GM21367 (cell line): Measurements from ENCODE around the gene CFHR4.
"Not testable (repeated sequence)": the region's sequence is repeated elsewhere in the genome, so short reads cannot be mapped to it uniquely, and the experiment has no call there.

Experiments used
- ATAC-seq: cut with Tn5 transposase; IDR thresholded peaks from one replicate; pipeline ENCODE4 v1.9.1; 2021; ENCODE audit not compliant: unreplicated experiment

Gene CFHR4

GRCh38 chr1:196887515-196888239, at the start of gene CFHR4:
Gene CFHR4, plus strand, starts transcription at chr1:196888052. Its CDS starts 99 bp downstream, at chr1:196888151.
- peak; percentile 67 for ATAC-seq

DNA sequence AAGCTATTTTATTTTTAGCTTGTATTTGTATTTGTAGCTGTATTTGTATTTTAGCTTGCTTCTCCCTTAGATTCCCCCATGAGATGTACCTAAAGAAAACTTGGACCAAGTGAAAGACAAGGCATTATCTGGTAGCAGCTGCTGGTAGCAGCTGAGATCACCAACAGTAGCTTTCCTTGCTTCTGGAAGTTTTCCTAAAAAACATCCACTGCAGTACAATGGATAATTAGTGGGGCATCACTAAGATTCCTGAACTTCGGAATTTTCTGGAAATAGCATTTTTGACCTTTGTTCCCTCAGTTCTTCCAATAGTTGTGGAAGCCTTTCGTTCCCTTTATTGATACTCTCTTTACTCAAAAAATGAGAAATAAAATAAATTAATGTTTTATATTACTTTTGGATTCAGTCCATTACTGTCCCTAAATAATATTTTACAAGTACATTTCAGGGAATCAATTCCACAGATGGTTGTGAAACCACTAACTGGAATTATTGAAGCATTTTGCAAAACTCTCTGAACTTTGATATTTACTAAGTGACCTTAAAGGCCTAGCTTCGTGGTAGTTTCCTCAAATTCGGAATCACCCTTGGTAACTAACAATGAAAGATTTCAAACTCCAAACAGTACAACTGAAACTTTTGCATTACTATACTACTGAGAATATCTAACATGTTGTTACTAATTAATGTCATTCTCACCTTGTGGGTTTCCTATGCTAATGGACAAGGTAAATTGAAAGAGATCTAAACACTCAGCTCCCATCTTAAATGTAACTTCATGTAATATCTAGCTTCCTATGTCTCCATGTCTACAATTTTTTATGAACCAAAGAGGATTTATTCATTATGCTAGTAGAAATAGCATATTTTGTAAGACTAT, 38.0 kb upstream of the CFHR4 start:
- ATAC-seq, result not testable (repeated sequence)

DNA sequence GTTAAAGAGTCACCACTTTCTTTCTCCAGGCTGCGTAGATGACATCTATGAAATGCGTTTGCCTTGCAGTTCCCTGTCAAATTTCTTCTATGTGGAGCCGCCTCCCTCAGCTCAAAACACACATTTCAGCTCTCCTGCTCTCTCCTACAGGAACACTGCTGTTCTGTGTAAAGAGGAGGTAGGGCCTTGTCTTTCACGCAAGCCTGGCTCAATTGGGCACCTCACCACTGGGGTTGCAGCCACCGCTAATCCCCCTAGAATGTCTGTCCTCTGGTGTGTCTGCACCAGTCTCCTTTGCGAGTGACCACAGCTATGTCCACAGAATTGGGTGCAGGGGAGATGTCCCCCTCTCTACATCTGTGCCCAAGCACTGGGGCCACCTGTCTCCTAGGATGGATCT, 31.8 kb upstream of the CFHR4 start:
- ATAC-seq, result no peak

DNA sequence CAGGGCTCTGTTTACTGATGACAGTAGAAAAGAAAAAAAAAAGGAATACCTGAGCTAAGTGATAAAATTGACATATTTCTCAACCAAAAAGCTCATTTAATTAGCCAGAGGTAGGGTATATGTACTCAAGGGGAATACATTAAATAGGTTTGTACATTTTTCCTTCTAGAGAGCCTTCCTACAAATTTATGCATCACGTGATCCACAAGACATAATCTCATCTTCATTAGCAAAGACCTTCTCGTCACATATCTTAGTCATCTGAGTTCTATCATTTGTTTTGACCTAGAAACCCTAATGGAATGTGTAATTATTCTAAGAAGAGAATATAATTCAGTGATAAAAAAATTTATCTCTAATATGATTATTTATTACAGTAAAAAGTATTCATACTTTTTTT, 30.7 kb upstream of the CFHR4 start:
- no peak for ATAC-seq

- no peak for ATAC-seq
These were observed 29.0 kb upstream of the CFHR4 start for GRCh38 chr1:196858811-196859210.

GRCh38 chr1:196860323-196860884, 27.4 kb upstream of the CFHR4 start:
- ATAC-seq, result no peak

DNA sequence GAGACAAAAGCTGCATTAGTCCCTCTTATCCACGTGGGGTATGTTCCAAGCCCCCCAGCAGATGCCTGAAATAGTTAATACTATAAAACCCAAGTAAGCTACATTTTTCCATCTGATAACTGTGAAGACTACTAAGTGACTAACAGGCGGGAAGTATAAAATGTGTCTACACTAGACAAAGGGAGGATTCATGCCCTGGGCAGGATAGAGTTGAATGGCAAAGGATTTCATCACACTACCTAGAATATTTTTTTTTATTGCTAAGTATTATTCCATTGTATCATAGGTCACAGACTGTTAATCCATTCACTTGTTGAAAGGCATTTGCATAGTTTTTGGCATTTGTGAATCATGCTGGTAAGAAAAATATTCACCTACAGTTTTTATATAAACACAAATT, 26.4 kb upstream of the CFHR4 start:
- no peak for ATAC-seq

- no peak for ATAC-seq
These were observed 20.9 kb upstream of the CFHR4 start for GRCh38 chr1:196866974-196867373.

GRCh38 chr1:196873385-196873784, 14.5 kb upstream of the CFHR4 start:
- no peak for ATAC-seq

DNA sequence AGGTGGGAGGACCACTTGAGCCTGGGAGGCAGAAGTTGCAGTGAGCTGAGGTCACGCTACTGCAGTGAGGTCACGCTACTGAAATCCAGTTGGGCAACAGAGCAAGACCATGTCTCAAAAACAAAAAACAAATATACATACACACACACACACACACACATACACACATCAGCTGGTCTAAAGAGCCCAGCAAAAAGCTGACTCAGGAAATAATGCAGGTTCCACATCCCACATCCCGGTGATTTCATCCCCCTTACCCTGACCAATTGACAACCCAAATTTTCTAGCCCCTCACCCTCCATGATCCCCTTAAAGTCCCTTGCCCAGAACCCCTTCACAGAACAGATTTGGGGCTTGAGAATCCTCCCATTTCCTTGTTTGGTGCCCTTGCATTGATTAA, 11.9 kb upstream of the CFHR4 start:
- no peak for ATAC-seq

DNA sequence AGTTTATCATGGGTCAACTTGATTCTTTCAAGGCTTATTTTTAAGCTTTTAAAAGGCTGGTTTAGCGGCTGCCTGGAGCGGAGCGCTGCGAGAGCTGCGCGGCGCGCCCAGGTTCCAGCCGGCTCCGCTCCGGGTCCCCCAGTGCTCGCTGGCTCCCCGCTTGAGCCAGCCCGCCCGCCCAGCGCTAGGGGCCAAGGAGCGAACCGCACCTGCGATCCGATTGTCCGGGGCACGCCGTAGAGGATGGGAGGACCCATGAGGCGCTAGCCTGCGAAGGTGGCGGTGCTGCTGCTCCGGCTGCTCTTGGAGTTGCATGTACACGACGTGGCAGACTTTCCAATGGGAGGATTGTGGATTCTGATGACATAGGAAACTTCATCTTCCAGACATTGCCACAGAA, 9.9 kb upstream of the CFHR4 start:
- no peak for ATAC-seq

DNA sequence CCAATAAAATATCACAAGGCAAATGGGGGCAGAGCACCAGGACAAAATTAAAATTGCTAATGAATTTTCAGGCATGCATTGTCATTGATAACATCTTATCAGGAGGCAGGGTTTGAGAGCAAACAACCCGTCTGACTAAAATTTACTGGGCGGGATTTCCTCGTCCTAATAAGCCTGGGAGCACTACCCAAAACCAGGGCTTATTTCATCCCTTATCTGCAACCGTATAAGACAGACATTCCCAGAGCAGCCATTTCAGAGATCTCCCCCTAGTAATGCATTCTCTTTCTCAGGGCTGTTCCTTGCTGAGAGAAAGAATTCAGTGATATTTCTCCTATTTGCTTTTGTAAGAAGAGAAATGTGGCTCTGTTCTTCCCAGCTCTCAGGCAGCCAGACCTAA, 1.3 kb upstream of the CFHR4 start:
- ATAC-seq, result not testable (repeated sequence)

- no peak for ATAC-seq
These were observed 2.8 kb downstream of the CFHR4 start for GRCh38 chr1:196890668-196891067.

DNA sequence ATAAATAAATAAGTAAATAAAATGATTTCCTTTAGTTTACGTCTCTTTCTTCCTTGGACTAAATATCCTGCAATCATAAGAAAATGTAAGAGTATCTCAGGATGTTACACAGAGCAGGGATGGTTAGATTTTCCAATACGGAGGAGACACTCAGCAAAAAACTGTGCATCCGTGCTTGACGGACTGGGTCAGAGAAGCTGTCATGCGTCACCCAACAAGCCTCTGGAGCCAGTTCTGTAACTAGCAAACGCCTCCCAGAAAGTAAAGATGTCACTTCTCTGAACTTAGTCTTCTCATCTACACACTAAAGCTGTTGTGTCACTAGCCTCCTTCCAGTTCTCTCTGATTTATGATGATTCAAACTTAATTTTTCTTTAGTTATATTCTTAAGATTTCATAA, 3.4 kb downstream of the CFHR4 start:
- no peak for ATAC-seq

DNA sequence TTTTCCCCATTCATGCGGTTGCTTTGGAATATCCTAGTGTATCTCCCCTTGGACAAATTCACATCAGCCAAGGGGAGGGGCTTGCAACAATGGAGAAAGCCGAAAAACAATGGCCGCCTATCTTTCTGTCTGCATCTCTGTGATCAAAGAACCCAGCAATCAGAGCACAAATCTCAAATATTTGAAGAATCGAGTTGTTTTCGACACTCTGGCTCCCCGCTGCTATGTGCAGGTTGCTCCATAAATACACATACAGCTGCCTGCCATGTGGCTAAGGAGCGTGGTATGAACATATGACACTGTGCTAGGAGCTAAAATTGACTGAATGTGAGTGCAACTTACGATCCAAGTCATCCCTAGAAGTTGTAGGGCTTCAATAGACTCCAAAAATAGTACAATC, 8.5 kb downstream of the CFHR4 start:
- no peak for ATAC-seq

GRCh38 chr1:196897158-196897828, 9.4 kb downstream of the CFHR4 start:
- ATAC-seq, result no peak

DNA sequence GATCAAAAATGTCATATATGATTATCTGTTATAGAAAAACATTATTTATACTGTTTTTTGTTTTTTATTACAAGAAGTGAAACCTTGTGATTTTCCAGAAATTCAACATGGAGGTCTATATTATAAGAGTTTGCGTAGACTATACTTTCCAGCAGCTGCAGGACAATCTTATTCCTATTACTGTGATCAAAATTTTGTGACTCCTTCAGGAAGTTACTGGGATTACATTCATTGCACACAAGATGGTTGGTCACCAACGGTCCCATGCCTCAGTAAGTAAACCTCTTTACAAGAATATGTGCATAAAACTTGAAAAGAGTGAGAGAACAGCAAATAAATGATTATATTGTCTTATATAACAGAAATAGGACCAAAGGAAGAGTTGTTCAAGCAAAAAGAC, 14.5 kb downstream of the CFHR4 start:
- ATAC-seq, result no peak

DNA sequence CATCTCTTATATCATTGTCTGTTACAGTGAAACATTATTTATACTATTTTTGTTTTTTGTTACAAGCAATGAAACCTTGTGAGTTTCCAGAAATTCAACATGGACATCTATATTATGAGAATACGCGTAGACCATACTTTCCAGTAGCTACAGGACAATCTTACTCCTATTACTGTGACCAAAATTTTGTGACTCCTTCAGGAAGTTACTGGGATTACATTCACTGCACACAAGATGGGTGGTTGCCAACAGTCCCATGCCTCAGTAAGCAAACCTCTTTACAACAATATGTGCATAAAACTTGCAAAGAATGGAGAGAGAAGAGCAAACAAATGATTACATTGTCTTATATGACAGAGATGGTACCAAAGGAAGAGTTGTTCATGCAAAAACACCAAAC, 22.4 kb downstream of the CFHR4 start:
- ATAC-seq, result no peak

DNA sequence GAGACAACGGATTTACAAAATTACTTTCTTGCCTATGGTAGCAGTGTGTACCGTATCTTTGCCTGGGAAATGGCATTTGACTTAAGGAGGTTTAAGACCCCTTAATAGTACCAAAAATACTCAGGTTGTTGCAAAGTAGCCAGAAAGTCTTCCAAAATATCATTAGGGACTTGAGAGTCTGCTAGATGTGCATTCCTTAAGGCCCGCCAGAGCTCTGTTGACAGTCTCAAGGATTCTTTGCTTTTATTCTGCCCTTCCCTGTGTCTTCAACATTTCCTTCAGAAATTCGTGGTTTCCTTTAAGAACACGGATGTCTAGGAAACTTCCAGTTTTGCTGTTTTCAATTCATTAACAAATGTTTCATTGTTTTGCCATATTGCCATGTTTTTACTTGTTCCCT, 24.4 kb downstream of the CFHR4 start:
- ATAC-seq, result not testable (repeated sequence)

GRCh38 chr1:196926839-196927238, 39.0 kb downstream of the CFHR4 start:
- not testable (repeated sequence) for ATAC-seq

- not testable (repeated sequence) for ATAC-seq
These were observed 45.0 kb downstream of the CFHR4 start for GRCh38 chr1:196932853-196933252.
